ENCODE results near the gene GNRH2.

DNA sequence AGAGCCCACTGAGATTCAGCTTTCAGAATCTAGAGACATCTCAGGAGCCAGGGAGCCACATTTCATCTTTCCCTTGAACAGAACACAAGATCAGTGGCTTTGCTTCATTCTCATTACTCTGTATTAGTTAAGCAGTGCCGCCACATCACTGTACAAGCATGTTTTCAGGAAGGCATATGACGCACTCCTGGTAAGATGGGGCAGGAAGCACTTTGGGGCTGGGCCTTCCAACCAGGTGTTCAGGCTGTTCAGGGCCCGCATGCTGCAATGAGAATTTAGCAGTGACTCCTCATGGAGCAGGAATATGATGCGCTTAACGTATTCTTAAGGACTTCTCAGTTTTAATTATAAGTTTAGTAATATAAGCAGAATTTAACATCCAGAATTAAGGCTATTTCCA, 29.7 kb upstream of the GNRH2 start:
- TF ChIP-seq, protein P1, sequence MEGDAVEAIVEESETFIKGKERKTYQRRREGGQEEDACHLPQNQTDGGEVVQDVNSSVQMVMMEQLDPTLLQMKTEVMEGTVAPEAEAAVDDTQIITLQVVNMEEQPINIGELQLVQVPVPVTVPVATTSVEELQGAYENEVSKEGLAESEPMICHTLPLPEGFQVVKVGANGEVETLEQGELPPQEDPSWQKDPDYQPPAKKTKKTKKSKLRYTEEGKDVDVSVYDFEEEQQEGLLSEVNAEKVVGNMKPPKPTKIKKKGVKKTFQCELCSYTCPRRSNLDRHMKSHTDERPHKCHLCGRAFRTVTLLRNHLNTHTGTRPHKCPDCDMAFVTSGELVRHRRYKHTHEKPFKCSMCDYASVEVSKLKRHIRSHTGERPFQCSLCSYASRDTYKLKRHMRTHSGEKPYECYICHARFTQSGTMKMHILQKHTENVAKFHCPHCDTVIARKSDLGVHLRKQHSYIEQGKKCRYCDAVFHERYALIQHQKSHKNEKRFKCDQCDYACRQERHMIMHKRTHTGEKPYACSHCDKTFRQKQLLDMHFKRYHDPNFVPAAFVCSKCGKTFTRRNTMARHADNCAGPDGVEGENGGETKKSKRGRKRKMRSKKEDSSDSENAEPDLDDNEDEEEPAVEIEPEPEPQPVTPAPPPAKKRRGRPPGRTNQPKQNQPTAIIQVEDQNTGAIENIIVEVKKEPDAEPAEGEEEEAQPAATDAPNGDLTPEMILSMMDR (IDR thresholded peaks at IDR 0.05): no peak
- TF ChIP-seq POLR2A (IDR thresholded peaks at IDR 0.05): no peak
